Measurements from ENCODE around the gene SCAF4. TPM values are rescaled to one million over a fixed set of nuclear protein-coding genes. Genes with fewer than 3 reads are reported as not detected.

SCAF4 gene
- total RNA-seq, 4 donors from 2014 or later: 8.2 to 11.5 (median 10.0) TPM

GRCh38 chr21:31720739-31721138 is 11.2 kb downstream of the SCAF4 start:
- H3K36me3 ChIP-seq: no peaks in the 10 kb centered on the region
- ATAC-seq (no peak), DNase-seq (no peak)
- no peak overlapping the region for H3K4me3 ChIP-seq
- in situ Hi-C loops (cut with MboI; ENCODE audit: low sequenced_read_pairs in 4 of 4) (loop anchor here in 2 of 4 donors (10.0 kb wide), 1 partner anchor 56 kb away; no protein-coding TSS in a partner anchor), intact Hi-C loops (cut with DNase I; ENCODE audit: low total_unique reads) (no loop called here)
- peaks cover 32 to 33% of the 10 kb centered on the region in 2 donors for H3K4me1 ChIP-seq
- H3K9me3 ChIP-seq: no peaks in the 10 kb centered on the region
- no peaks in the 10 kb centered on the region for H3K27me3 ChIP-seq
- TF ChIP-seq CTCF (IDR thresholded peaks at IDR 0.05 in 4 of 5, conservative IDR thresholded peaks at IDR 0.05 in 1 of 5) (no peak), POLR2A (IDR thresholded peaks at IDR 0.05) (no peak)
- no peak overlapping the region for H3K27ac ChIP-seq

GRCh38 chr21:31720330-31720729 is 11.6 kb downstream of the SCAF4 start:
- H3K27ac ChIP-seq: no peak overlapping the region
- no peaks in the 10 kb centered on the region for H3K36me3 ChIP-seq
- no peak for TF ChIP-seq CTCF (IDR thresholded peaks at IDR 0.05 in 4 of 5, conservative IDR thresholded peaks at IDR 0.05 in 1 of 5)
- no peak for TF ChIP-seq POLR2A (IDR thresholded peaks at IDR 0.05)
- no peak for DNase-seq
- intact Hi-C loops (cut with DNase I; ENCODE audit: low total_unique reads) (no loop called here), in situ Hi-C loops (cut with MboI; ENCODE audit: low sequenced_read_pairs in 4 of 4) (loop anchor here in 2 of 4 donors (10.0 kb wide), 1 partner anchor 56 kb away; no protein-coding TSS in a partner anchor)
- ATAC-seq: no peak
- no peaks in the 10 kb centered on the region for H3K9me3 ChIP-seq
- H3K4me3 ChIP-seq: no peak overlapping the region
- H3K4me1 ChIP-seq: peaks cover 34 to 36% of the 10 kb centered on the region in 2 donors
- H3K27me3 ChIP-seq: no peaks in the 10 kb centered on the region

- Histone ChIP-seq H3K4me3 (no peak overlapping the region), H3K9me3 (no peaks in the 10 kb centered on the region), H3K4me1 (peaks cover 33 to 49% of the 10 kb centered on the region in 2 donors), H3K27ac (peak overlapping the region; percentile 21 to 31 (median 22)), H3K36me3 (no peaks in the 10 kb centered on the region), H3K27me3 (no peaks in the 10 kb centered on the region)
- in situ Hi-C loops (cut with MboI; ENCODE audit: low sequenced_read_pairs in 4 of 4) (no loop called here), intact Hi-C loops (cut with DNase I; ENCODE audit: low total_unique reads) (no loop called here)
- ATAC-seq: no peak
- TF ChIP-seq CTCF (IDR thresholded peaks at IDR 0.05 in 4 of 5, conservative IDR thresholded peaks at IDR 0.05 in 1 of 5): no peak
- DNase-seq: no peak
These were observed 15.8 kb downstream of the SCAF4 start for GRCh38 chr21:31716106-31716505.

- no peaks in the 10 kb centered on the region for H3K27me3 ChIP-seq
These were observed 17.1 kb downstream of the SCAF4 start for GRCh38 chr21:31714741-31715365.

More at GRCh38 chr21:31714741-31715365, 17.1 kb downstream of the SCAF4 start:
- ATAC-seq (no peak), DNase-seq (no peak)
- intact Hi-C loops (cut with DNase I; ENCODE audit: low total_unique reads): no loop called here
- TF ChIP-seq CTCF (IDR thresholded peaks at IDR 0.05 in 4 of 5, conservative IDR thresholded peaks at IDR 0.05 in 1 of 5): no peak
- TF ChIP-seq POLR2A (IDR thresholded peaks at IDR 0.05): no peak
- peaks cover 41 to 56% of the 10 kb centered on the region in 2 donors for H3K4me1 ChIP-seq
- no peak overlapping the region for H3K27ac ChIP-seq
- H3K36me3 ChIP-seq: no peaks in the 10 kb centered on the region
- no peak overlapping the region for H3K4me3 ChIP-seq
- no peaks in the 10 kb centered on the region for H3K9me3 ChIP-seq
- in situ Hi-C loops (cut with MboI; ENCODE audit: low sequenced_read_pairs in 4 of 4): no loop called here

Data from gastrocnemius medialis (tissue), 4 donors.